Stomach (tissue), 4 donors: Measurements from ENCODE around the gene PPM1L.

Experiments used
- POLR2A ChIP-seq, 4 donors: fragments of 450-650 bp; IDR thresholded peaks; one replicate each; pipeline ENCODE4 v1.6.1; 2016; ENCODE audit warnings: antibody characterized with exemption in 4 of 4, control low read depth in 2 of 4, mild to moderate bottlenecking in 1 of 4, moderate library complexity in 1 of 4
- POLR2AphosphoS5 ChIP-seq, 3 donors: sonication (generic); formaldehyde crosslinking; IDR thresholded peaks; one replicate each; pipeline ENCODE4 v1.6.1; 2016; ENCODE audit warnings: antibody characterized with exemption in 3 of 3
- TF ChIP-seq, protein P1 (sequence below), 7 experiments: fragments of 450-650 bp in 4 of 7; fragments of 200-600 bp in 3 of 7; sonication (generic) in 3 of 7; IDR thresholded peaks; one replicate each; pipeline ENCODE4 v1.5.1; 2016 to 2019; ENCODE audit warnings: antibody characterized with exemption in 7 of 7, control low read depth in 2 of 7, mild to moderate bottlenecking in 1 of 7

GRCh38 chr3:160827516-160827915 is 71.5 kb downstream of the PPM1L start:
- TF ChIP-seq, protein P1, sequence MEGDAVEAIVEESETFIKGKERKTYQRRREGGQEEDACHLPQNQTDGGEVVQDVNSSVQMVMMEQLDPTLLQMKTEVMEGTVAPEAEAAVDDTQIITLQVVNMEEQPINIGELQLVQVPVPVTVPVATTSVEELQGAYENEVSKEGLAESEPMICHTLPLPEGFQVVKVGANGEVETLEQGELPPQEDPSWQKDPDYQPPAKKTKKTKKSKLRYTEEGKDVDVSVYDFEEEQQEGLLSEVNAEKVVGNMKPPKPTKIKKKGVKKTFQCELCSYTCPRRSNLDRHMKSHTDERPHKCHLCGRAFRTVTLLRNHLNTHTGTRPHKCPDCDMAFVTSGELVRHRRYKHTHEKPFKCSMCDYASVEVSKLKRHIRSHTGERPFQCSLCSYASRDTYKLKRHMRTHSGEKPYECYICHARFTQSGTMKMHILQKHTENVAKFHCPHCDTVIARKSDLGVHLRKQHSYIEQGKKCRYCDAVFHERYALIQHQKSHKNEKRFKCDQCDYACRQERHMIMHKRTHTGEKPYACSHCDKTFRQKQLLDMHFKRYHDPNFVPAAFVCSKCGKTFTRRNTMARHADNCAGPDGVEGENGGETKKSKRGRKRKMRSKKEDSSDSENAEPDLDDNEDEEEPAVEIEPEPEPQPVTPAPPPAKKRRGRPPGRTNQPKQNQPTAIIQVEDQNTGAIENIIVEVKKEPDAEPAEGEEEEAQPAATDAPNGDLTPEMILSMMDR (IDR thresholded peaks at IDR 0.05): no peak
- TF ChIP-seq POLR2A (IDR thresholded peaks at IDR 0.05) (no peak), POLR2AphosphoS5 (IDR thresholded peaks at IDR 0.05) (no peak)
